MM.1S (cell line): Measurements from ENCODE around the gene SCLY.

Experiments
- DNase-seq: peaks from one replicate; pipeline ENCODE4 v3.0.0-alpha.2; 2015
- H2AFZ ChIP-seq: fragments of 300-600 bp; sonication (generic); 2 replicates; pipeline ENCODE4 v1.6.0; 2016; ENCODE audit warnings: antibody characterized with exemption, low read length
- H3F3A ChIP-seq: fragments of 300-600 bp; sonication (generic); 2 replicates; pipeline ENCODE4 v1.6.1; 2016; ENCODE audit warnings: mild to moderate bottlenecking, antibody characterized with exemption, low read length, moderate library complexity, mixed read lengths; ENCODE audit not compliant: insufficient read depth
- H3K27ac ChIP-seq: fragments of 300-600 bp; sonication (generic); 2 replicates; pipeline ENCODE4 v1.5.1; 2016; ENCODE audit warnings: mild to moderate bottlenecking, low read length
- H3K27me3 ChIP-seq: fragments of 300-600 bp; sonication (generic); replicated peaks from 2 replicates; pipeline ENCODE4 v1.6.0; 2016; ENCODE audit warnings: low read length; ENCODE audit not compliant: insufficient read depth
- H3K36me3 ChIP-seq: fragments of 300-600 bp; sonication (generic); replicated peaks from 2 replicates; pipeline ENCODE4 v1.6.1; 2016; ENCODE audit warnings: mild to moderate bottlenecking, low read length, mixed read lengths; ENCODE audit not compliant: insufficient read depth
- H3K4me1 ChIP-seq: fragments of 300-600 bp; sonication (generic); 2 replicates; pipeline ENCODE4 v1.6.1; 2016; ENCODE audit warnings: low read length, mixed read lengths
- H3K4me2 ChIP-seq: fragments of 300-600 bp; sonication (generic); 2 replicates; pipeline ENCODE4 v1.6.0; 2016; ENCODE audit warnings: low read depth, low read length
- H3K4me3 ChIP-seq: fragments of 300-600 bp; sonication (generic); 2 replicates; pipeline ENCODE4 v1.5.1; 2016; ENCODE audit warnings: low read length, mixed read lengths
- H3K79me2 ChIP-seq: fragments of 300-600 bp; sonication (generic); 2 replicates; pipeline ENCODE4 v1.6.1; 2016; ENCODE audit warnings: mixed run types, low read length, mixed read lengths
- H3K9ac ChIP-seq: fragments of 300-600 bp; sonication (generic); 2 replicates; pipeline ENCODE4 v1.6.1; 2016; ENCODE audit warnings: low read length, mixed read lengths
- H3K9me2 ChIP-seq: fragments of 300-600 bp; sonication (generic); replicated peaks from 2 replicates; pipeline ENCODE4 v1.6.1; 2016; ENCODE audit warnings: mild to moderate bottlenecking, low read length, mixed read lengths; ENCODE audit not compliant: insufficient read depth
- H3K9me3 ChIP-seq: fragments of 300-600 bp; sonication (generic); replicated peaks from 2 replicates; pipeline ENCODE4 v1.6.1; 2016; ENCODE audit warnings: mild to moderate bottlenecking, low read length, mixed read lengths; ENCODE audit not compliant: insufficient read depth
- H4K20me1 ChIP-seq: fragments of 300-600 bp; sonication (generic); 2 replicates; pipeline ENCODE4 v1.6.1; 2016; ENCODE audit warnings: mild to moderate bottlenecking, low read length, moderate library complexity, mixed read lengths; ENCODE audit not compliant: insufficient read depth
- EZH2 ChIP-seq: fragments of 300-600 bp; sonication (generic); optimal IDR thresholded peaks from 2 replicates; pipeline ENCODE3; 2017; ENCODE audit warnings: low read depth, mild to moderate bottlenecking, antibody characterized with exemption, low read length, mixed read lengths
- EZH2phosphoT487 ChIP-seq: fragments of 300-600 bp; sonication (generic); IDR thresholded peaks from 2 replicates; pipeline ENCODE4 v1.6.1; 2018; ENCODE audit warnings: antibody characterized with exemption, low read length
- TF ChIP-seq, protein P1 (sequence below): fragments of 300-600 bp; sonication (generic); IDR thresholded peaks from 2 replicates; pipeline ENCODE4 v1.5.1; 2016; ENCODE audit warnings: antibody characterized with exemption, low read length, mixed read lengths

SCLY gene

GRCh38 chr2:238099714-238100048 is 38.9 kb downstream of the SCLY start:
- Histone ChIP-seq H3K79me2 (no peaks in the 10 kb centered on the region), H3K4me3 (no peak overlapping the region), H3K4me2 (no peak overlapping the region), H3K9ac (no peak overlapping the region), H3K36me3 (no peaks in the 10 kb centered on the region), H3K9me2 (no peaks in the 10 kb centered on the region), H3K4me1 (no peaks in the 10 kb centered on the region), H4K20me1 (no peaks in the 10 kb centered on the region), H3K9me3 (no peaks in the 10 kb centered on the region), H2AFZ (no peak overlapping the region), H3K27ac (no peak overlapping the region), H3F3A (no peaks in the 10 kb centered on the region), H3K27me3 (no peaks in the 10 kb centered on the region)
- TF ChIP-seq, protein P1, sequence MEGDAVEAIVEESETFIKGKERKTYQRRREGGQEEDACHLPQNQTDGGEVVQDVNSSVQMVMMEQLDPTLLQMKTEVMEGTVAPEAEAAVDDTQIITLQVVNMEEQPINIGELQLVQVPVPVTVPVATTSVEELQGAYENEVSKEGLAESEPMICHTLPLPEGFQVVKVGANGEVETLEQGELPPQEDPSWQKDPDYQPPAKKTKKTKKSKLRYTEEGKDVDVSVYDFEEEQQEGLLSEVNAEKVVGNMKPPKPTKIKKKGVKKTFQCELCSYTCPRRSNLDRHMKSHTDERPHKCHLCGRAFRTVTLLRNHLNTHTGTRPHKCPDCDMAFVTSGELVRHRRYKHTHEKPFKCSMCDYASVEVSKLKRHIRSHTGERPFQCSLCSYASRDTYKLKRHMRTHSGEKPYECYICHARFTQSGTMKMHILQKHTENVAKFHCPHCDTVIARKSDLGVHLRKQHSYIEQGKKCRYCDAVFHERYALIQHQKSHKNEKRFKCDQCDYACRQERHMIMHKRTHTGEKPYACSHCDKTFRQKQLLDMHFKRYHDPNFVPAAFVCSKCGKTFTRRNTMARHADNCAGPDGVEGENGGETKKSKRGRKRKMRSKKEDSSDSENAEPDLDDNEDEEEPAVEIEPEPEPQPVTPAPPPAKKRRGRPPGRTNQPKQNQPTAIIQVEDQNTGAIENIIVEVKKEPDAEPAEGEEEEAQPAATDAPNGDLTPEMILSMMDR: no peak
- DNase-seq: no peak

GRCh38 chr2:238100049-238100820 is 39.4 kb downstream of the SCLY start, which contains the start of gene ESPNL:
Gene ESPNL (plus strand): TSS chr2:238100340. CDS start chr2:238100420, 80 bp downstream.
- no peak within 1 kb of the TSS for H3K4me3 ChIP-seq
- no peaks in the 10 kb centered on the region for H3K27me3 ChIP-seq
- H3K9me2 ChIP-seq: no peaks in the 10 kb centered on the region
- H3K9me3 ChIP-seq: no peaks in the 10 kb centered on the region
- no peaks in the 10 kb centered on the region for H3K79me2 ChIP-seq
- no peaks in the 10 kb centered on the region for H3K36me3 ChIP-seq
- H3K4me2 ChIP-seq: no peak within 1 kb of the TSS
- H3F3A ChIP-seq: no peaks in the 10 kb centered on the region
- no peak within 1 kb of the TSS for H3K9ac ChIP-seq
- no peaks in the 10 kb centered on the region for H4K20me1 ChIP-seq
- TF ChIP-seq EZH2 (no peak), EZH2phosphoT487 (no peak)
- TF ChIP-seq, protein P1: no peak
- no peak within 1 kb of the TSS for H3K27ac ChIP-seq
- no peak within 1 kb of the TSS for H2AFZ ChIP-seq
- no peaks in the 10 kb centered on the region for H3K4me1 ChIP-seq
- DNase-seq: no peak

GRCh38 chr2:238100821-238101771 is 40.3 kb downstream of the SCLY start:
- no peak overlapping the region for H3K4me2 ChIP-seq
- H3K27me3 ChIP-seq: no peaks in the 10 kb centered on the region
- no peak for DNase-seq

More at GRCh38 chr2:238100821-238101771, 40.3 kb downstream of the SCLY start:
- Histone ChIP-seq H4K20me1 (no peaks in the 10 kb centered on the region), H3K9ac (no peak overlapping the region), H3K4me1 (no peaks in the 10 kb centered on the region), H3K4me3 (no peak overlapping the region), H3K36me3 (no peaks in the 10 kb centered on the region), H3K79me2 (no peaks in the 10 kb centered on the region), H3K9me2 (no peaks in the 10 kb centered on the region), H3K9me3 (no peaks in the 10 kb centered on the region), H3F3A (no peaks in the 10 kb centered on the region), H2AFZ (no peak overlapping the region), H3K27ac (no peak overlapping the region)
- TF ChIP-seq, protein P1: no peak
- TF ChIP-seq EZH2phosphoT487 (no peak), EZH2 (no peak)
